HG03159 (cell line): ENCODE measurements around the gene GNG3.
"Not testable (repeated sequence)": the region's sequence is repeated elsewhere in the genome, so short reads cannot be mapped to it uniquely, and the experiment has no call there.

Experiments used
- ATAC-seq: cut with Tn5 transposase; IDR thresholded peaks from one replicate; pipeline ENCODE4 v1.9.1; 2021; ENCODE audit warnings: mild to moderate bottlenecking, moderate library complexity; ENCODE audit not compliant: unreplicated experiment

The GNG3 gene

DNA sequence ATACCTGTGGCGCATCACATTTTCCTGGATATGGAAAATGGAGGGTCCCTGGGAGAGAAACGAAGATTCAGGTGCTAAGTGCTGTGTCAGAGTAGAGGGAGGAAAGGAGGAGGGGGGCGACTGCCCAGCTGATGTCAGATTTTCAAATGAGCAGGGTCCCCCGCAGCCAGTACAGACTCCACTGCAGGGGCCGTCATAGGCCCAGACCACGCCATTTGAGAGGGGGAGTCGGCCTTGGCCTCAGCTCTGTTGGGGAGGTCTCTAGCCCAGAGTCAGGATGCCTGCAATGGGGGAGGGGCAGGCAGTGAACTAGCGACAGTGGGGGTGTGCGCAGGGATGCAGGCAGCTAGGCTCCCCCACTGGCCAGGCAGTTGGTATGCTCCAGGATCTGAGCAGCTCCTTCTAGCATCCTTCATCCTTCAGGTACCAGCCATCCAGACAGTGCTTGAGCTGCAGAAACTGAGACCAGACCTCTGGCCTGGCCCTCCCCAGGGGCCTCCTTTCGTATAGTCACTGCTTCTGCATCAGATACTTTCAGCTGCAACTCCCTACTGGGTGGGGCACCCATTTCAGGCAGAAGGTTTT, at the start of gene GNG3, which contains the start of gene BSCL2:
Gene GNG3 (plus strand): TSS at position 400 of the 585 bp plus-strand sequence. CDS start 620 bp downstream, outside the sequence.
Gene BSCL2 (minus strand): TSS at position 148 of the 585 bp plus-strand sequence. CDS start 229 bp downstream, outside the sequence.
- ATAC-seq, result no peak

DNA sequence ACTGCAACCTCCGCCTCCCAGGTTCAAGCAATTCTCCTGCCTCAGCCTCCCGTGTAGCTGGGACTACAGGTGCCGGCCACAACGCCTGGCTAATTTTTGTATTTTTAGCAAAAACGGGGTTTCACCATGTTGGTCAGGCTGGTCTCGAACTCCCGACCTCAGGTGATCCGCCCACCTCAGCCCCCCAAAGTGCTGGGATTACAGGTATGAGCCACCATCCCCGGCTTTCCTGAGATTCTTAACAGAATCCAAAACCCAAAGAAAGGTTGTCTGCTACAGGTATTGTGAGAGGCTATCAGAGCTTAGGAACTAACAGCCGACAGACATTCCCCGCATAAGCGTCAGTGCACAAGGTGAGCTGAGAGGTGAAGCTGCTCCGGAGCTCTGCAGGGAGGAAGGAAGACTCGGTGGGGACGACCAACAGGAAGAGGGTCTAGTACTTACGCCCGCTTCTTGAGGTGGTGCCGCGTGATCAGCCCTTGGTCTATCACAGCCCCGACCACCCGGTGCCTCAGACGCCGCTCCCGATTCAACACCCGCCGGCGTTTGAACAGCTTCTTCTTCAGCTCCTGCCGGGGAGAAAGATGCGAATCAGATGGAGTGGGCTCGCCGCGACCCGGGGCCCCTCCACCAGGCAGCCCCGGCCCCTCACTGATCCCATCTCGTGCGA, 42.9 kb upstream of the GNG3 start:
- peak; percentile 45 for ATAC-seq

DNA sequence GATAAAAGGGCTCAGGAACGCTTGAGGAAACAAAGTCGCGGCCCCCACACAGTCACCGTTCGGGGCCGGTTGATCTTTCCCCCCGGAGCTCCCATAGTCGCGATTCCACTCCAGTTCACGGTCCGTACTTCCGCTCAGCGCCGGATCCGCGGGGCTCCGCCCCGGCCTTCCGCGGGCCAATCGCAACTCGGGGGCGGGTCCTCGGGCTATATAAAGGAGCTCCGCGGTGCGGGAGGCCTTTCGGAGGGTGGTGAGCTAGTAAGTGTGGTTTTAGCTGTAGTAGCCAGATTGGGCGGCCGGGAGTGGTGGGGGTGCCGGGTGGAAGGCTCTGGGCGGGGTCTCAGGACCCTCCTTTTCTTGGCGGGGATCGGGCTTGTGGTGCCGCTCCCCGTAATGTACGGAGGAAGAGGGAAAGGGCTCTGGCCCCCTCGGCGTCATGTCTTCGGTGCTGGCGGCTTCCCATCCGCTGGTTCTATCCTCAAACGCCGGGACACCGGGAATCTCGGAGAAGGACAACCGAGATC, 42.3 kb upstream of the GNG3 start, which contains the start of the genes C11orf98 and CSKMT:
Gene C11orf98 (minus strand): TSS at position 136 of the 524 bp plus-strand sequence. CDS start 41 bp downstream, at position 95.
Gene CSKMT (plus strand): TSS at position 238 of the 524 bp plus-strand sequence. CDS start 568 bp downstream, outside the sequence.
- ATAC-seq, result peak; percentile 70

DNA sequence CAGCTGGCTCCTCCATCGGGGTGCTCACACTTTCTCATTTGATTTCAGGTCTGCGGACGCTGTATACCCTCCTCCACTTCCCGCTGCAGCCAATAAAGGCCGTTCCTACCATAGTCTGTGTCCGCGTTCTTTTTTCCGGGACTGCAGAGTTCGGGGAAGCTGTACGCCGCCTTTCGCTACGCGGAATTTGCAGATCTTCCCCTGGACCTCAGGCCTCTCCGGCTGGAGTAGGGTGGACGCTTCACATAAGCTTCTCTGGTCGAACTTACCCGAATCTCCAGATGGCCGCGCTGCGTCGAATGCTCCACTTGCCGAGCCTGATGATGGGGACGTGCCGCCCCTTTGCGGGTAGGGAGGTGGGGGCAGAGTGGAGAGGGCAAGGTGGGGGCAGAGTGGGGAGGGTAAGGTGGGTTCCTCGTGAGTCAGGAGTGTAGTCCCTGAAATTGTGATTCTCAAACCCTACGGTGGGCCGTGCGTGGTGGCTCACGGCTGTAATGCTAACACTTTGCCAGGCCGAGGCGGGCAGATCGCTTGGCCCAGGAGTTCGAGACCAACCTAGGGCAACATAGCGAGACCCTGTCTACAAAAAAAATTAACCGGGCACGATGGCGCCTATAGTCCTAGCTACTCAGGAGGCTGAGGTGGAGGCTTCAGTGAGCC, 41.7 kb upstream of the GNG3 start:
- peak; percentile 14 for ATAC-seq

DNA sequence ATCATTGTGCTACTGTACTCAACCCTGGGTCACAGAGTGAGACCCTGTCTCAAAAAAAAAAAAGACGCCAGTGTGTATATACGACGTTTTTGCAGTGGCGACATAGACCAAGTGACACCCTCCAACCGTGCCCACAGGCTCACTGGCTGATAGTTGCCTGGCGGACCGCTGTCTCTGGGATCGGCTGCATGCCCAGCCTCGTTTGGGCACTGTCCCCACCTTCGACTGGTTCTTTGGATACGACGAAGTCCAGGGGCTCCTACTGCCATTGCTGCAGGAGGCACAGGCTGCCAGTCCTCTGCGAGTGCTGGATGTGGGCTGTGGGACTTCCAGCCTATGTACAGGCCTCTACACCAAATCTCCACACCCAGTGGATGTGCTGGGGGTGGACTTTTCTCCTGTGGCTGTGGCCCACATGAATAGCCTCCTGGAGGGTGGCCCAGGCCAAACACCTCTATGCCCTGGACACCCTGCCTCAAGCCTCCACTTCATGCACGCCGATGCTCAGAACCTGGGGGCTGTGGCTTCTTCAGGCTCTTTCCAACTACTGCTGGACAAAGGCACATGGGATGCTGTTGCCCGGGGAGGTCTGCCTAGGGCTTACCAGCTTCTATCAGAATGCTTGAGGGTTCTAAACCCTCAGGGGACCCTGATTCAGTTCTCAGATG, 41.1 kb upstream of the GNG3 start:
- ATAC-seq, result no peak

DNA sequence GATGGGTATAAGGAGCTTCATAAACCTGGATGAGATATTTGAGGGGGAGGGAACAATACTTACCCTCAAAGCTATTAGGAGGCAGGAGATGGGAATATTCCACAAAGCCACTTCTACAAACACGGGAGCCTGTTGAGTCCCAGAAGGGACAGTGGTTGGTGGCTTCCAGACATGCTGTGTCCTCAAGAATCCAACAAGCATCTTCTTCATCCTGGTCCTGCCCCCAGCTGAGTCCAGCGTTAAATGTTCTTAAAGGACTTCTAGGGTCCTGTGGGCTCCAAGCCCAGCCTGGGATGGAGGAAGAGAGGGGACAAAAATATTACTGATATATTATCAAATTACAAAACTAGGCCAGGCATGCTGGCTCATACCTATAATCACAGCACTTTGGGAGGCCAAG, 40.0 kb upstream of the GNG3 start:
- no peak for ATAC-seq

DNA sequence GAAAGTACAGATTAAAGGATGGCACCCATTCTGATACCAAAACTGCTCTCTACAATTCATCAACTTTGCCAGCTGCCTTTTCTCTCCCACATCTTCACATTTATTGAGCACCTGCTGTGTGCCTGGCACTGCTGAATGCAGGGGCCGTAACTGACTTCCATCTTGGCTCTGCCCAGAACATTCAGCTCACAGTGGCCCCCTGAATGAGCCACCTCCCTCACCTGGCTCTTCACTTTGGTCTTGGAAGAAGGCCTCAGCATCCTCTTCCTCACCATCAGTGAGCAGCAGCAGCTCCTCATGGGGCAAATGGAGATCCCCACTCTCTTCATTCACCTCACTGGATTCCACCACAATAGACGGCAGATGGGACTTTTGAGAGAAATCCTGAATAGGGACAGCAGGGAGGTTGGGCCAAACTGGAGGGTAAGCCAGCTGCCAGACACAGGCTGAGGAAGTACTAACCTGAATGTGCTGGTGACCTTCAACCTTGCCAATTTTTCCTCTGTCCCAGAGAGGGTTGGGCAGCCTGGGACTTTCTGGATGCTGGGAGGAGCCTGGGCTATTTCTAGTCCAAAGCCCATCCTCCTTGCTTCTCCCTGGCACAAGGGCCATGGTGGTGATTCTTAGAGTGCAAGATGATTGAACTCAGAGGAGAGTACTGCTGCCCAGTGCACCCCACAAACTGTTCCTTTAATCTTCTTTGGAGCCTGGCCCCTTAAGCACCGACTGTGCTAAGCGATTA, 37.9 kb upstream of the GNG3 start:
- ATAC-seq, result no peak

DNA sequence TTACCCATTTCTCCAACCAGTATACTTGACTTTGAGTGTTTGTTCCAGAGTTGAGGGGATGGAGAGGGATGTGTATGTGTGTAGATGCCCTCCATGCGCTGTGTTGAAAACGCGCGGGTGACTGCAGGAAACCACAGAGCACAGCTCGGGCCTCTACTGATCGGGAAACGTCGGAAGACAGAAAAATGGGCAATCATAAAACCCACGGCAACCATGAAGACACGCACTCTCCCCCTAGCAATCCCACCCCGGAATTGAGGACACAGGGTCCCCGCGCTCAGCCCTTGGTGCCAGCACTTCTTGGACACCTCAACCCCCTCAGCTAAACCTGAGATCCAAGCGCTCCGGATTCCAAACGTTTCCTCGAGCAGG, 36.3 kb upstream of the GNG3 start:
- no peak for ATAC-seq

DNA sequence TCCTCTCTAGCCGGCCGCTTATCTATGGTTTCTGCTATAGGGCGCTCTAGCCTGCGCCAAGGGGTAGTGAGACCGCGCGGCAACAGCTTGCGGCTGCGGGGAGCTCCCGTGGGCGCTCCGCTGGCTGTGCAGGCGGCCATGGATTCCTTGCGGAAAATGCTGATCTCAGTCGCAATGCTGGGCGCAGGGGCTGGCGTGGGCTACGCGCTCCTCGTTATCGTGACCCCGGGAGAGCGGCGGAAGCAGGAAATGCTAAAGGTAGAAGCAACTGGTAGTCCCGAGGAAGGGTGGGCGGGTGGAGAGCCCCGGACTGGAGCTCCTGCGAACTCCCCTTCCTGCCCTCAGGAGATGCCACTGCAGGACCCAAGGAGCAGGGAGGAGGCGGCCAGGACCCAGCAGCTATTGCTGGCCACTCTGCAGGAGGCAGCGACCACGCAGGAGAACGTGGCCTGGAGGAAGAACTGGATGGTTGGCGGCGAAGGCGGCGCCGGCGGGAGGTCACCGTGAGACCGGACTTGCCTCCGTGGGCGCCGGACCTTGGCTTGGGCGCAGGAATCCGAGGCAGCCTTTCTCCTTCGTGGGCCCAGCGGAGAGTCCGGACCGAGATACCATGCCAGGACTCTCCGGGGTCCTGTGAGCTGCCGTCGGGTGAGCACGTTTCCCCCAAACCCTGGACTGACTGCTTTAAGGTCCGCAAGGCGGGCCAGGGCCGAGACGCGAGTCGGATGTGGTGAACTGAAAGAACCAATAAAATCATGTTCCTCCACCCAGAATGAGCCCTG, 35.7 kb upstream of the GNG3 start, which contains the start of the genes LBHD1 and UQCC3:
Gene LBHD1 (minus strand): TSS at position 660 of the 782 bp plus-strand sequence. CDS start 2,236 bp downstream, outside the sequence.
Gene UQCC3 (plus strand): TSS at position 66 of the 782 bp plus-strand sequence. CDS start 73 bp downstream, at position 139.
- ATAC-seq, result peak; percentile 64

DNA sequence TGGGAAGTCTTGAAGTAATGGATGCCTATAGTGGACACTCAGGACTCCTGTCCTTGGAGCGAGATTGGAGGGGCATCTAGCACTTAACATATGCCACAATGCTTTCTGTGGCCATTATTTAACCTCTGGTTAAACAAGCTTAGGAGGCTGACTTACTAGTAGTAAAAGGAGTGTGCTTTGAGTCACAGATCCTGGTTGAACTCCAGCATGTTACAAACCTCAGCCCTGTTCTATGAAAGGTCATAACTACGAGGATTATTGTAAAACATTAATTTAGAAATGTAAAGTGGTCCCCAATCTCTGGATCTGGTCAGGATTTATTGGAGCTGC, 34.3 kb upstream of the GNG3 start:
- ATAC-seq, result no peak

DNA sequence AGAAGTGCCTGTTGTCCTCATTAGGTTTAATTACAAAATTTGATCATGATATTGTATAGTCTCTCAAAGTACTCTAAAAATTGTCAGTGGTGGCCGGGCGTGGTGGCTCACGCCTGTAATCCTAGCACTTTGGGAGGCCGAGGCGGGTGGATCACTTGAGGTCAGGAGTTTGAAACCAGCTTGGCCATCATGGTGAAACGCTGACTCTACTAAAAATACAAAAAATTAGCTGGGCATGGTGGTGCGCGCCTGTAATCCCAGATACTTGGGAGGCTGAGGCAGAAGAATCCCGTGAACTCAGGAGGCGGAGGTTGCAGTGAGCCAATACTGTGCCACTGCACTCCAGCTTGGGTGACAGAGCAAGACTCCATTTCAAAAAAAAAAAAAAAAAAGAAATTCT, 32.1 kb upstream of the GNG3 start:
- ATAC-seq, result not testable (repeated sequence)

DNA sequence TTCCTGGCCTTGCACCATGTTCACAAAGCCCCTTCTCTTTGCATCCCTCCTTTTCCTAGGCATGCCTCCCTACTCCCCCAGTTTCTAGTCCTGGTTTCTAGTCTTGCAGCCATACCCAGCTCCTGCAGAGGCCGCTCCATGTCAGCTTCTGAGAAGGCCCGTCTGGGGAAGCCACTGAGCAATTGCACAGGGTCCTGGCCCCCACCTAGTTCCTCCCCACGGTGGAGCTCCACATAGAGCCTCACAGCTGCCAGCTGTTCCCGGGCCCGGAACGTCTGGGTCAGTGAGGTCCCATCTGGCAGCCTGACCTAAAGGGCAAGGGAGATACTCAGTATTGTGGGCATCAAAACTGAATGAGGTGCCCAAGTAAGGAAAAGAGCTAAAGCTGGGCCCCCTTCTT, 30.8 kb upstream of the GNG3 start:
- no peak for ATAC-seq

DNA sequence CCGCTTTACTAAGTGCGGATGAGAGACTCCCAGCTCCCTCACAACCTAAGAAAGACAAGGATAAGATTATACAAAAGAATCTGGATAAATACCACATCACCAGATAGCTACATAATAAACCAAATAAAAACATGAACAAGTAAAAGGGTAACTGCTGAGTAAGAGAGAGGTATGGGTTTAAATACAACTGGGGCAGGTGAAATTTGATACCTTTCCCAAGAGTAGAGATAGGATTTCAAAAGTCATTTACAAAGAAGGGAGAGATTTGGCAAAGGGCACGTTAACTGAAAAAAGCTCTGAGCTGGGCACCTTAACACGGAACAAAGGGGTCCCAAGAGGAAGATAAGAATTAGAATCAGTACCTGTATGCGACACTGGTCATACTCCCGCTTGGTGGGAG, 30.3 kb upstream of the GNG3 start:
- no peak for ATAC-seq

DNA sequence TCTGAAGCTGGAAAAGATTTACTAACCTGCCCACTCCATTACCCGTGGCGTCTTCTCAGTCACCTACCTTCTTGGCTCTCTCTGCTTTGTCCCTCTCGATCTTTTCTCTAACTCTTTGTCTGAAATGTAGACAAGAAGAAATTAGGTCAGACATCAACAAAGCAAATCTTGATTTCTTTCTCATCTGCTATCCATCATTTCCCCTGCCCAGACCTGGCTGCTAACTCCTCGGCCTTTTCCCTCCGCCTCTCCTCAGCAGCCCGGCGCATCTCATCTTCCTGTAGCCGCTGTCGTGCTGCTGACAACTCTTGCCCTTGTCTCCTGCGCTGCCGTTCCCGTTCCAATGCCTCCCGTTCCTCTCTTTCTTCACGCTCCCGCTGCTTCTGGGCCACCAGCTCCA, 29.8 kb upstream of the GNG3 start:
- no peak for ATAC-seq

DNA sequence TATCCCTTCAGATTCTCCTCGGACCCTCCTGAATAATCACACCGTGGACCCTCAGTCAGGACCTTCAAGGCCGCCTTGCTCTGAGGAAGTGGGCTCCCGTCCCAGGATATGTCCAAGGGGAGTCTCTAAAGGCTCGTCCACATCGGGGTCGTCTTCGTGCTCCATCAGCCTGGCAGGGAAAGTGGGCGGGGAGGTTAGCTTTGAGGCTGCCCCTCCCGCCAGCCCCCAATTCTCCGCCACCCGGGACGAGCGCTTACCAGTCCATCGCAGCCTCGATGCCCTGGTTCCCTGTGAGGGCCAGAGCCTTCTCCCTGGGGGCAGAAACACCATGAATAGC, 29.1 kb upstream of the GNG3 start:
- ATAC-seq, result no peak

DNA sequence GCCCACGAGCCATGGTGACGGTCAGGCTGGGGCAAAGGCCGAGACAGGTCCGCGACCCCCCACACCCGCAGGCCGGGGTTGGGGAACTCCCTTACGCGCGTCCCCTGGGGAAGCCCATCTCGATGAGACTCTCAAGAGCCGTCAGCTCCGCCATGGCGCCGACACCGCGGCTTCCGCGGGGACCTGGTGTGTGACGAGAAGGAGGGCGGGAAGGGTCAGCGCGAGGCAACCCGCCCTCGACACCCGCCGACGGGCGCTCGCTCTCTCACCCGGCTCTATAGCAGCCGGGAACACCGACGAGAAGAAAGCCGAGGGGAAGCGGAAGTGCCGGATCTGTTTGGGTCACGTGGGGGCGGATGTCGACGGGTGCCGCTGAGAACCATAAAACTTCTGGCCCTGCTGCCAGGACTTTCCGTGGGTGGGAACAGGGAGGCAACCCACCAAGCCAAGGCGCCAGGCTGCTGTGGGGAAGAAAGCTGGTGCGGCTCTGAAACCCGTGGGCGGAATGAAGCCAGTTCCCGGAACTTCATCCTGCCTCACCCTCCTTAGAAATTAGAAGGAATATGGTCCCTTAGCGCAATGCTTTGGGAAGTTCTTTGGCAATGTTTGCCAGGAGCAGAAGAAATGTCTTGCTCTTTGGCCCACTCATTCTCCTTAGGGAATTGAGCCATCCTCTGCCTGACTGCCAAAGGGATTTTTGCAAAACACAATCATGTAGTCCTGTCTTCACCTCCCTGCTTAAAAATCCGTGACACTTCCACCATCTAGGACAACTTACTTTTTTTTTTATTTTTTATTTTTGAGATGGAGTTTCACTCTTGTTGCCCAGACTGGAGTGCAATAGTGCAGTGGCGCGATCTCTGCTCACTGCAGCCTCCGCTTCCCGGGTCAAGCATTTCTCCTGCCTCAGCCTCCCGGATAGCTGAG, 28.4 kb upstream of the GNG3 start, which contains the start of gene UBXN1:
Gene UBXN1 (minus strand): TSS at position 304 of the 927 bp plus-strand sequence. CDS start 150 bp downstream, at position 154.
- peak; percentile 65 for ATAC-seq

DNA sequence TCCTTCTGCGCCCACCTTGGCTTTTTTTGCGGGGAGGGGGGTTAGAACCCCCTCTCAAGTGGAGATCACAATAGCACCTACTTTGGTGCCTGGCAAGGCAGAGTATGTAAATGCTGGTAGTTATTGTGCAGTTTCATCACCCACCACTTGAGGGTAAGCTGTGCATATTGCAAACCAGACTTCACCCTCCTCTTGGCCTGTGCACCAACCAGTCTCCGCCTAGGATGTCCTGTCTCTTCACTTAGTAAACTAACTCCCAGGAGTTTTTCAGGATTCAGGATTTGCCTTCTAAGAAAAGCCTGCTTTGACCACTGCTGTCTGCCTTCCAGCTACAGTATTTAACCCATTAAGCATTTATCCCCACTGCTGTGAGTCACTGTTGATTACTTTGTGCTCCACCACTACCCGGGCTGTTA, 26.6 kb upstream of the GNG3 start:
- ATAC-seq, result no peak

DNA sequence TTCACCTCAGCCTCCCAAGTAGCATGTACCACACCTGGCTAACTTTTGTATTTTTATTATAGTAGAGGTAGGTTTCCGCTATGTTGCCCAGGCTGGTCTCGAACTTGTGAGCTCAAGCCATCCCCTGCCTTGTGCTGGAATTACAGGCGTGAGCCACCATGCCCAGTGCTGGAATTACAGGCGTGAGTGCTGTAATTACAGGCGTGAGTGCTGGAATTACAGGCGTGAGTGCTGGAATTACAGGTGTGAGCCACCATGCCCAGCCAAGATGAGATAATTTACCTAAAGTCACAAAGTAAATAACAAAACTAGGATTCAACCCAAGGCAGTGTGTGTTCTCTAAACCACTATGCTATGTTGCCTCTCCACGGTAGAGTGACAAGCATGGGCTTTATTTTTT, 25.0 kb upstream of the GNG3 start:
- ATAC-seq, result no peak
